ENCODE results near the gene INO80B. TPM values are rescaled to one million over a fixed set of nuclear protein-coding genes. Genes with fewer than 3 reads are reported as not detected.
"Not testable (repeated sequence)": the region's sequence is repeated elsewhere in the genome, so short reads cannot be mapped to it uniquely, and the experiment has no call there.

The INO80B gene
- total RNA-seq, 1 experiment from 2014 or later: 14.0 TPM

DNA sequence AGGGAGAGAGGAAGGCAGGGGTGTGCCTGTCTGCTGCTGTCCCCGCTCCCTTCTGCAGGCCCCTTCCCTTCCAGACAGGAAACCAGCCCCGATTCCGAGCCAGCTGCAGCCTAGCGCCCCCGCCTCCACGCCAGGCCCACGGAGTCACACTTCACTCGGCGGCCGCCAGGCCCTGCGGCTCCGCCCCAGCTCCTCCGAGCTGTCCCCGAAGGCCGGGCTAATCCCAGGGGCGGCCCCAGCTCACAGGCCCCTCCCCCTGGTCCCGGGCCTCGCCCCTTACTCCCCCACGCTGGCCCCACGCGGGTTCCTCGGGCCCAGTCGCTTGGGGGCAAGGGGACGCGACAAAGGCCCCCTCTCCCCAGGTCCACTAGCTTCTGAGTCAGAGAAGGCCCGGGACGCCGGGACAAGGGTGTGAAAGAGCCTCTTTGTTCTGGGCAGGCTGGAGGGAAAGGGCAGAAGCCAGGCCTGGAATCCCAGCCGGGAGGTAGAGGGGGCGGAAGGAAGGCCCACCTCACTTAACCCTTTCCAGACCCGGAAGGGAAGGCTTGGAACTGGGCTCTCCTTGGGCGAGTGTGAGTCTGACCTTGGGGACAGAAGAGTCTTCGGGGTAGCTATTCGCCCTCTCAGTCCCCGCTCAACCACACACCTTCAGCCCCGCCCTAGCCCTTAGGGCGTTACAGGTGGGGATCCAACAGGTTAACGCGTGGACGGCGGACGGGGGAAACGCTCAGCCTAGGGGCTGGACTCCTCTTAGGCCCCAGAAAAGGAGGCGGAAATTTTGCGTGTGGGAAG, 14.3 kb upstream of the INO80B start:
- H3K4me3 ChIP-seq: peak overlapping the region; percentile 53
- DNase-seq: peak; percentile 93
- no peaks in the 10 kb centered on the region for H3K27me3 ChIP-seq

DNA sequence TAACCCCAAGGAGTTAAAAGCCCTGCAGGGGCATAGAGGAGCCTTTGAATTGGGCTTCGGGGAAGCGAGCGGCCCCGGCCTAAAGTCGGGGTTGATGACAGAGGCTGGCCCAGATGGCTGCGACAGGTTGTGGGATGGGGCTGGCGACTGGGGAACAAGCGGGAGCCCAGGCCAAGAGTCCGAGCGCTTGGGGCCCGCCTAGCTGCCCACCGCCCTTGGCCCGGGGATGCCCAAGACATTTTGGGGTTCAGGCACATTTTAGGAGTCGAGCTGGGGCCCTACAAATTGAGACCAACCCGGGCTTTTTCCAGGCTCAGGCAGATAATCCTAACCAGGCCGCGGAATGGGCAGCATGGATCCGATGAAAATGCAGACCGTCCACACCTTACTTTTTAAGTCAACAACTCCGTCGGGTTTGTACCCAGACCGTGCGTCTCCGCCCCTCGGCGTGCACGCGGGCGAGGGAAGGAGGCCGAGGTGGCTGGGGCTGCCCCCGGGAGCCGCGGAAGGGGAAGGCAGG, 13.7 kb upstream of the INO80B start:
- H3K27me3 ChIP-seq: no peaks in the 10 kb centered on the region
- DNase-seq: no peak
- no peaks in the 10 kb centered on the region; the same call in none of the 2 replicates for H3K36me3 ChIP-seq
- H3K4me3 ChIP-seq: peak overlapping the region; percentile 53
- H3K9me3 ChIP-seq: no peaks in the 10 kb centered on the region

More for the DNA sequence above, 14.3 kb upstream of the INO80B start:
- Histone ChIP-seq H3K9me3 (no peaks in the 10 kb centered on the region), H3K36me3 (no peaks in the 10 kb centered on the region; the same call in none of the 2 replicates)

DNA sequence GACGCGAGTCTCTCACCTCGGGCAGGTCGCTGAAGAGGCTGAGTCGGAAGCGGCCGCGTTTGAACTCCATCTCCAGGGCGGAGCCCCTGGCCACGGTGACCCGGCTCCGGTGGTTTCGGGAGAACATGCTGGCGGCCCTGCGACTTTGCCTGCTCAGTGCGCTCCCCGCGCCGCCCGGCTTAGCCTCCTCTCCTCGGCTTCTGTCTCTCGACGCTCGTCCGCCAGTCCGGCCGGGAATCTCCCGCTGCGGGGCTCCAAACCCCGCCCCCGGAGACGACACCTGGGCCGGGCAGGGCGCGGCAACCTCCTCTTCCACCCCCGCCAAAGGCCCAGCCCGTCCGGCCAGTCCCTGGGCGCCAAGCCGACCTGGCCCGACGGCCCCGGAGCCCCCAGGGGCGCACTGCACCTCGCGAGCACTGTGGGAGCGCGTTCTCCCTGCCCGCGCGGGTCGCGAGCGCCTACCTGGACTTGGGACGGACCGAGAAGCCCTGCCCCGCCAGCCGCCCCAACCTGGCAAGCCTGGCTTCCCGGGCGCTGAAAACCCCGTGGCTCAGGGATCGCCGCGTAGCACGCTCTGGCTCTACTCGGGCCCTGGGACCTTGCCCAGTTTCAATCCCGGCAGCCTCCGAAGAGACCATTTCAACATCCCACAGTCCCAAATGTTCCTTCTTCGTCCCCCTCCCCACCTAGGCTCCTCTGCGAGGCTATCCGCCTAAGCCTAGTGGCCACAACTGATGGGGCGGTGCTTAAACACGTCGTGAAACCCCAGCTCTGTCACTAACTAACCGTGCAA, 13.0 kb upstream of the INO80B start, which contains the start of gene RTKN:
Gene RTKN, minus strand, starts transcription at position 248 of the 793 bp plus-strand sequence. Its CDS starts 121 bp downstream, at position 127.
- Histone ChIP-seq H3K9me3 (no peaks in the 10 kb centered on the region), H3K36me3 (no peaks in the 10 kb centered on the region; the same call in none of the 2 replicates), H3K4me3 (peak within 1 kb of the TSS; percentile 53), H3K27me3 (no peaks in the 10 kb centered on the region)
- DNase-seq: no peak

- not testable (repeated sequence) for H3K27me3 ChIP-seq, DNase-seq, H3K9me3 ChIP-seq, H3K4me3 ChIP-seq, H3K36me3 ChIP-seq
Measured at GRCh38 chr2:74442483-74443297, 12.2 kb upstream of the INO80B start.

DNA sequence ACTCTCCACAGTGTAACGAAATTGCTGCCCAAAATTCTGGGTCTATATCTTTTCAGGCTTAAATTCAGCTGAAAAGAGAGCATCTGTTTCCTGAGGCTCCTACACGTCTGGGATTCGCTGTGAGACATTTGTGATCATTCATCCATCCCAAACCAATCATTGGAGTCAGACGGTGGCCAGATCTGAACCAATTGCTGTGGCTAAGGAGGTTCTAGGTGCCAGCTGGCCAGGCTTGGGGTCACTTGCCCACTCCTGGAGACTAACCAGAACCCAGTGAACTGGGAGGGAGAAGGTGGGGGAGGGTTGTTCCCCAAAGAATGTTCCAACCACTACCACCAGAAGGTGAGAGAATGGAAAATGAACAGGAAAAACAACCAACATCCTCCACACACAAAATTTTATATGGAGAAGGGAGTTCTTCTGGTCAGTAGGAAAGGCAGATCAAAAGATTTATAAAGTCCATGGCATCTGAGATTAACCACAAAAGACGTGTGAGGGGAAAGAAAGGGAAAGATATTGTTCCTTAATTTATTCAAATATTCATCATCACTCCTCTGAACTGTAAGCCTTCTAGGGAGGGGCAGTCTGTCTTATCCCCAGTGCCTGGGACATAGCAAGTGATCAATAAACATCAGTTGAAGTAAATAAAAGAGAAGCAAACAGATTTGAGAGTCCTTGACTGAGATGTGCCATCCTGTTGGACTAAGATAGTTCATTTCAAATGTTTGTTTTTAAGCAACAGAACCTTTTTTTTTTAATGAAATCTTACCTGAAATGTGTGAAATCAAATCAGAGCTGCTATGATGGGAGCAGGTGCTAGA, 10.2 kb upstream of the INO80B start:
- Histone ChIP-seq H3K36me3 (no peaks in the 10 kb centered on the region), H3K27me3 (no peaks in the 10 kb centered on the region), H3K9me3 (no peaks in the 10 kb centered on the region), H3K4me3 (no peak overlapping the region)
- DNase-seq: no peak

DNA sequence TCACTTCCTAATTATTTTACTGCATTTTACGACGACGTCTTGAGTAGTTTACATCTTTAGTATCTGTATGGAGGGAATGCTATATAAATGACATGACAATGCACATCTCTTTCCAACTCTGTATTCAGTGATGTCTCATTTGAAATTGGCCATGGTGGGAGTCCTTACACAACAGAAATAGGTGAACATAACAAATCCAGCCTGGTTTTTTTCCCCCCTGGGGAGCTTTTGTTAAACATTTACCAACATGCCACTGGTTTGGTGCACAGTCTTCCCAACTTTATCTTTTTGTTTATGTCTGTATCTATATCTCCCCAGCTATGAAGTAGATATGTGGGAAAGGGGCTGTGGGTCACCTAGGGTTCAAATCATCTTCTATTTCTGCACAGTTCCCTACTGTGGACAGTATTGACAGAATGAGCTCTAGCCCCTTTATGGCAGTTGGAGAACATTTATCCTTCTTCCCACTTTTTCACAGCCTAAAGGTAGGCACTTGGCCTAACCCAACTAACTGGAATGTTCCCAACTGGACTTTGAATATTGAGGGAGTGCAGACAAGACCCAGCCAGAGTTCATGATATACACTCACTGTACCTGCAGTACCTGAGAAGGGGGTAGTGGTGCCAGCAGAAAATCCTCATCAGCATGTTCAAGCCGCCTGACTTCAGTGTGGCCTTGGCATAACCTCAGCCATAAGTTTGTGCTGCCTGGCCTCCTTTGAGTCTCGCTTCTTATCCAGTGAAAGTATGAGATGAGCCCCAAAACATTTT, 7.5 kb upstream of the INO80B start:
- Histone ChIP-seq H3K9me3 (no peaks in the 10 kb centered on the region), H3K36me3 (no peaks in the 10 kb centered on the region), H3K4me3 (no peak overlapping the region), H3K27me3 (no peaks in the 10 kb centered on the region)
- DNase-seq: no peak

- DNase-seq: no peak
- Histone ChIP-seq H3K4me3 (no peak overlapping the region), H3K9me3 (no peaks in the 10 kb centered on the region), H3K36me3 (no peaks in the 10 kb centered on the region), H3K27me3 (no peaks in the 10 kb centered on the region)
Measured at GRCh38 chr2:74448771-74449170, 6.1 kb upstream of the INO80B start.

GRCh38 chr2:74450570-74451190, 4.2 kb upstream of the INO80B start:
- Histone ChIP-seq H3K27me3 (no peaks in the 10 kb centered on the region), H3K36me3 (no peaks in the 10 kb centered on the region), H3K4me3 (no peak overlapping the region)

DNA sequence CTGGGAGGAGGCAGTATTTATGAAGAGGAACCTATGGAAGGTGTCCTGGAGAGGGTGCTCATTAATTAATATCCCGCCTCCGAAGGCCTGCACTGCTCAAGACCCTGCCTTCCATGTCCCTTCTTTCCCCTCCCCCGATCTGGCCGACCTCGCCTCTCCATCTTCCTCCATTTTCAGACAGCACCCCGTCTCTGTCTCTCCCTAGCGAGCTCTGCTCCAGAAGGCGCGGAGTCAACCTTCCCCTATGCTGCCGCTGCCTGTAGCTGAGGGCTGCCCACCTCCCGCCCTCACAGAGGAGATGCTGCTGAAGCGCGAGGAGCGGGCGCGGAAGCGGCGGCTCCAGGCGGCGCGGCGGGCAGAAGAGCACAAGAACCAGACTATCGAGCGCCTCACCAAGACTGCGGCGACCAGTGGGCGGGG, 2.3 kb downstream of the INO80B start:
- Histone ChIP-seq H3K36me3 (peaks cover 15% of the 10 kb centered on the region), H3K27me3 (no peaks in the 10 kb centered on the region), H3K9me3 (no peaks in the 10 kb centered on the region), H3K4me3 (peak overlapping the region; percentile 72; the same call in 1 of the 2 replicates)
- DNase-seq: no peak

More at GRCh38 chr2:74450570-74451190, 4.2 kb upstream of the INO80B start:
- no peaks in the 10 kb centered on the region for H3K9me3 ChIP-seq
- DNase-seq: no peak

GRCh38 chr2:74457549-74458131, 2.8 kb downstream of the INO80B start:
- peaks cover 20% of the 10 kb centered on the region for H3K36me3 ChIP-seq
- no peaks in the 10 kb centered on the region for H3K9me3 ChIP-seq
- no peaks in the 10 kb centered on the region for H3K27me3 ChIP-seq
- H3K4me3 ChIP-seq: peak overlapping the region; percentile 72
- DNase-seq: peak; percentile 33

DNA sequence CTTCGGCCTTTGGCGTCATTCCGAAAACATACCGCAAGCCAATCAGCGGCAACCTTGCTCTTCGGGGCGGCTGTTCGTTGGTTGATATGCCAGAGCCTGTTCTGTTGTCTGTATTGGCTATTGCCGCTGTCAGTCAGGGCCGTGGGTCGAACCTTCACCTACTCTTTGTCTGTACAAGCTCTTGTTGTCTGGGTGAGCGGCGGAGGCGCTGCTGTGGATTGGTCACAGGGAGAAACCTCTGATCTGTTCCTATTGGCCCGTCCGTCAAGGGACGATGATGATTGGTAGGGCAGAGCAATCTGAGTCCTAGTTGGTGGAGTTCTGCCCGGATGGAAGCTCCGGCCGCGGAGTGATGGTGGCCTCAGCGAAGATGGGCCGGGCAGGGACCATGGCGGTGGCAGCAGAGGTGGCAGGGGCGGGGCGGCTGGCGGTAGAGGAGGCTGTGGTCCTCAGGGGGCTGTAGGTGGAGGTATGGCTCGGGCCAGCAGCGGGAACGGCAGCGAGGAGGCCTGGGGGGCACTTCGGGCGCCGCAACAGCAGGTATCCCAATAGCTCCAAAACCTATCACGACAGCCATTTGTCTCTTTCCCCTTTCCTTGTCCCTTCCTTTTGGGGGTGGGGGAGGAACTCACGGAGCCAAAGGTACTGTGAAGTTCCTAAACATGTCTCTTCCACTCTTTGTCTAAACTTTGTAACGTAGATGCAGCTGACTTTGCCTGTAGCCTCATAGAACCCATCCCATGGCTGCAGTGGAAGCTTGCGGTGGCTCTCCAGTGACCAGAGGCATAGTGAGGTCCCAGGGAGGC, 3.4 kb downstream of the INO80B start, which contains the start of gene WBP1:
Gene WBP1, plus strand, starts transcription at position 307 of the 806 bp plus-strand sequence. Its CDS starts 165 bp downstream, at position 472.
- Histone ChIP-seq H3K4me3 (peak within 1 kb of the TSS; percentile 72), H3K36me3 (peaks cover 27% of the 10 kb centered on the region), H3K27me3 (no peaks in the 10 kb centered on the region), H3K9me3 (no peaks in the 10 kb centered on the region)
- peak; percentile 100 for DNase-seq

DNA sequence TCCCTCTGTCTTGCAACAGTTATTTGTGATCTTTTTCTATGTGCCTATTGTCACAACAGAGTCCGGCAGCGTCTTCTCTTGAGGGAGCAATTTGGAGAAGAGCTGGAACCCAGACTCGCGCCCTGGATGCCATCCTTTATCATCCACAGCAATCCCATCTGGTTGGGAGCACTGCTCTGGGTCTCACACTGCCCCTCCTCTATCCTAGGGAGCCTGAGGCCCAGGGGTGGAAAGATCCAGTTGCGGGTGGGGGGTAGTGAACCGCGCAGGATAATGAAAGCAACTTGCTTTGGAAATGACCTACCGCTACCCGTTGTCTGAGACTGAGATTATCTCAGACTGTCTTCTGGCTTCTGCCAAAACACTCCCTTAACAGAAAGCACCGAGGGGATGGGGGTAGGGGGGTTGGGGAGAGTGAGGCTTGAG, 4.1 kb downstream of the INO80B start:
- Histone ChIP-seq H3K9me3 (no peaks in the 10 kb centered on the region), H3K27me3 (no peaks in the 10 kb centered on the region), H3K36me3 (peaks cover 27% of the 10 kb centered on the region), H3K4me3 (peak overlapping the region; percentile 72)
- no peak for DNase-seq

- not testable (repeated sequence) for H3K9me3 ChIP-seq, DNase-seq, H3K27me3 ChIP-seq
- Histone ChIP-seq H3K4me3 (peak overlapping the region; percentile 72; the same call in 1 of the 2 replicates), H3K36me3 (peaks cover 27% of the 10 kb centered on the region)
Measured at GRCh38 chr2:74459503-74460118, 4.7 kb downstream of the INO80B start.
